OCI-LY1 (cell line): ENCODE data around the gene ATG9B.
"Not testable (repeated sequence)": the region's sequence is repeated elsewhere in the genome, so short reads cannot be mapped to it uniquely, and the experiment has no call there.

Experiments
- H2AFZ ChIP-seq: fragments of 200-600 bp; sonication (generic), shearing (Covaris generic); 2 replicates; pipeline ENCODE4 v1.6.0; 2014; ENCODE audit warnings: antibody characterized with exemption, mild to moderate bottlenecking, low read length
- H3F3A ChIP-seq: fragments of 200-600 bp; sonication (generic), shearing (Covaris generic); 2 replicates; pipeline ENCODE4 v1.6.0; 2014; ENCODE audit warnings: mild to moderate bottlenecking, antibody characterized with exemption, low read length, moderate library complexity; ENCODE audit not compliant: insufficient read depth
- H3K27ac ChIP-seq: fragments of 200-600 bp; sonication (generic); 2 replicates; pipeline ENCODE4 v1.5.1; 2014; ENCODE audit warnings: low read length, mixed run types, mild to moderate bottlenecking, low read depth; ENCODE audit not compliant: poor library complexity, severe bottlenecking
- H3K27me3 ChIP-seq: fragments of 200-600 bp; sonication (generic); 2 replicates; pipeline ENCODE4 v1.6.0; 2014; ENCODE audit warnings: antibody characterized with exemption, mild to moderate bottlenecking, low read length, moderate library complexity; ENCODE audit not compliant: insufficient read depth
- H3K36me3 ChIP-seq: fragments of 200-600 bp; sonication (generic); 2 replicates; pipeline ENCODE4 v1.6.1; 2014; ENCODE audit warnings: mild to moderate bottlenecking, antibody characterized with exemption, low read length, moderate library complexity, mixed read lengths; ENCODE audit not compliant: insufficient read depth
- H3K4me1 ChIP-seq: fragments of 200-600 bp; sonication (generic); 2 replicates; pipeline ENCODE4 v1.5.1; 2014; ENCODE audit warnings: mild to moderate bottlenecking, low read length, moderate library complexity; ENCODE audit not compliant: insufficient read depth, severe bottlenecking
- H3K4me2 ChIP-seq: fragments of 200-600 bp; sonication (generic), shearing (Covaris generic); 2 replicates; pipeline ENCODE4 v1.6.1; 2014; ENCODE audit warnings: low read length
- H3K4me3 ChIP-seq: fragments of 200-600 bp; sonication (generic); 2 replicates; pipeline ENCODE4 v1.5.1; 2014; ENCODE audit warnings: low read length, low read depth, mild to moderate bottlenecking, mixed read lengths; ENCODE audit not compliant: poor library complexity, severe bottlenecking
- H3K79me2 ChIP-seq: fragments of 200-600 bp; shearing (Covaris generic); 2 replicates; pipeline ENCODE4 v1.6.1; 2016; ENCODE audit warnings: mixed run types, low read length, mixed read lengths; ENCODE audit not compliant: insufficient read depth
- H3K9ac ChIP-seq: fragments of 200-600 bp; sonication (generic), shearing (Covaris generic); 2 replicates; pipeline ENCODE4 v1.6.1; 2014; ENCODE audit warnings: mild to moderate bottlenecking, low read length, mixed read lengths
- H3K9me2 ChIP-seq: fragments of 200-600 bp; sonication (generic), shearing (Covaris generic); 2 replicates; pipeline ENCODE4 v1.6.1; 2014; ENCODE audit warnings: low read depth, mild to moderate bottlenecking, low read length, mixed read lengths
- H3K9me3 ChIP-seq: fragments of 200-600 bp; shearing (Covaris generic); 2 replicates; pipeline ENCODE4 v1.6.1; 2014; ENCODE audit warnings: low read length, mixed read lengths
- H4K20me1 ChIP-seq: fragments of 200-600 bp; sonication (generic), shearing (Covaris generic); 2 replicates; pipeline ENCODE4 v1.6.0; 2016; ENCODE audit warnings: mild to moderate bottlenecking, low read length; ENCODE audit not compliant: insufficient read depth
- CTCF ChIP-seq: fragments of 200-600 bp; sonication (generic), shearing (Covaris generic); IDR thresholded peaks from 2 replicates; pipeline ENCODE4 v1.5.1; 2017; ENCODE audit warnings: mild to moderate bottlenecking, antibody characterized with exemption, low read length, moderate library complexity, mixed read lengths
- EZH2 ChIP-seq: fragments of 200-600 bp; sonication (generic), shearing (Covaris generic); IDR thresholded peaks from 2 replicates; pipeline ENCODE4 v1.8.0; 2017; ENCODE audit warnings: borderline replicate concordance, mixed run types, mild to moderate bottlenecking, antibody characterized with exemption, low read length, moderate library complexity, mixed read lengths

Gene ATG9B

GRCh38 chr7:151043959-151044358, 19.7 kb upstream of the ATG9B start:
- H3K4me1 ChIP-seq, result no peaks in the 10 kb centered on the region
- no peak overlapping the region for H3K27ac ChIP-seq
- H3K9me2 ChIP-seq, result no peaks in the 10 kb centered on the region
- H2AFZ ChIP-seq, result no peak overlapping the region
- H3F3A ChIP-seq, result no peaks in the 10 kb centered on the region
- no peak overlapping the region for H3K4me3 ChIP-seq
- TF ChIP-seq CTCF (no peak), EZH2 (no peak)
- no peaks in the 10 kb centered on the region for H3K79me2 ChIP-seq
- peaks cover 15% of the 10 kb centered on the region for H3K36me3 ChIP-seq
- H3K9me3 ChIP-seq, result no peaks in the 10 kb centered on the region
- no peaks in the 10 kb centered on the region for H4K20me1 ChIP-seq
- H3K9ac ChIP-seq, result no peak overlapping the region
- peaks cover 3% of the 10 kb centered on the region; the same call in 1 of the 2 replicates for H3K27me3 ChIP-seq
- no peak overlapping the region for H3K4me2 ChIP-seq

GRCh38 chr7:151043449-151043848, 19.2 kb upstream of the ATG9B start:
- not testable (repeated sequence) for H3K4me3 ChIP-seq, H3K4me1 ChIP-seq, H3K9ac ChIP-seq, H3K27me3 ChIP-seq, H3F3A ChIP-seq, H3K27ac ChIP-seq, H3K79me2 ChIP-seq, H4K20me1 ChIP-seq, H2AFZ ChIP-seq, H3K9me3 ChIP-seq, H3K4me2 ChIP-seq, H3K9me2 ChIP-seq
- peaks cover 15% of the 10 kb centered on the region for H3K36me3 ChIP-seq

GRCh38 chr7:151040616-151041375, 16.5 kb upstream of the ATG9B start:
- Histone ChIP-seq H3K27me3 (no peaks in the 10 kb centered on the region), H3K9me2 (no peaks in the 10 kb centered on the region), H3K27ac (no peak overlapping the region), H3F3A (no peaks in the 10 kb centered on the region), H3K9ac (no peak overlapping the region), H3K4me3 (no peak overlapping the region), H3K9me3 (no peaks in the 10 kb centered on the region), H3K4me2 (no peak overlapping the region), H3K36me3 (peaks cover 30% of the 10 kb centered on the region), H3K4me1 (no peaks in the 10 kb centered on the region), H3K79me2 (no peaks in the 10 kb centered on the region), H2AFZ (no peak overlapping the region), H4K20me1 (no peaks in the 10 kb centered on the region)
- TF ChIP-seq EZH2, result no peak
- no peak for TF ChIP-seq CTCF
